ENCODE measurements around the gene PDE12.
A peak's percentile ranks its signal among the peaks of the same experiment; 100 is the strongest.

The PDE12 gene

GRCh38 chr3:57555738-57556458, at the start of gene PDE12:
TSS of gene PDE12 (plus strand) at chr3:57556274. CDS start at chr3:57556380, 106 bp downstream.
- DNase-seq: peak; percentile 84

- no peak for DNase-seq
These were observed 43.9 kb upstream of the PDE12 start for GRCh38 chr3:57512166-57512565.

- no peak for DNase-seq
These were observed 37.7 kb upstream of the PDE12 start for GRCh38 chr3:57518276-57518915.

- DNase-seq: no peak
These were observed 25.9 kb upstream of the PDE12 start for GRCh38 chr3:57530071-57530608.

GRCh38 chr3:57538465-57538864, 17.6 kb upstream of the PDE12 start:
- DNase-seq: no peak

- DNase-seq: no peak
These were observed 11.6 kb upstream of the PDE12 start, which contains the start of gene DNAH12 for GRCh38 chr3:57544181-57545125. TSS of gene DNAH12 (minus strand) at chr3:57544344. CDS start at chr3:57542870, 1,474 bp downstream.

GRCh38 chr3:57545636-57546268, 10.3 kb upstream of the PDE12 start:
- DNase-seq: no peak

GRCh38 chr3:57546616-57547015, 9.5 kb upstream of the PDE12 start:
- DNase-seq: no peak

GRCh38 chr3:57555306-57555705, 768 bp upstream of the PDE12 start:
- peak; percentile 7 for DNase-seq

GRCh38 chr3:57556459-57557084, 498 bp downstream of the PDE12 start:
- peak; percentile 45 for DNase-seq

GRCh38 chr3:57557085-57557537, 1.0 kb downstream of the PDE12 start:
- peak; percentile 39 for DNase-seq

GRCh38 chr3:57559526-57559925, 3.5 kb downstream of the PDE12 start:
- no peak for DNase-seq

- DNase-seq: no peak
These were observed 13.9 kb downstream of the PDE12 start for GRCh38 chr3:57569859-57570450.

GRCh38 chr3:57570878-57571277, 14.8 kb downstream of the PDE12 start:
- DNase-seq: no peak

- DNase-seq: no peak
These were observed 16.0 kb downstream of the PDE12 start for GRCh38 chr3:57572096-57572495.

GRCh38 chr3:57575966-57576626, 20.0 kb downstream of the PDE12 start:
- no peak for DNase-seq

GRCh38 chr3:57577801-57578200, 21.7 kb downstream of the PDE12 start:
- DNase-seq: no peak

GRCh38 chr3:57582474-57583168, 26.5 kb downstream of the PDE12 start:
- no peak for DNase-seq

GRCh38 chr3:57583544-57583943, 27.5 kb downstream of the PDE12 start:
- DNase-seq: no peak

- no peak for DNase-seq
These were observed 30.7 kb downstream of the PDE12 start for GRCh38 chr3:57586778-57587177.
